Stomach (tissue), 9 donors: ENCODE data around the gene MIB1. TPM values are rescaled to one million over a fixed set of nuclear protein-coding genes. Genes with fewer than 3 reads are reported as not detected.
A peak's percentile ranks its signal among the peaks of the same experiment; 100 is the strongest.

ENCODE experiments used
- DNase-seq, 2 donors: peaks; one replicate each; pipeline versions ENCODE4 v3.0.0 to v3.0.0-alpha.2; 2013 to 2019
- H3K27ac ChIP-seq, 5 donors: fragments of 200-600 bp in 4 of 5; sonication (generic) in 4 of 5; one replicate each; pipeline ENCODE4 v1.5.1; 2013 to 2019; ENCODE audit warnings: mild to moderate bottlenecking in 1 of 5, moderate library complexity in 1 of 5
- H3K27me3 ChIP-seq, 3 donors: fragments of 200-600 bp; sonication (generic); one replicate each; pipeline ENCODE4 v1.5.1; 2017 to 2019; ENCODE audit warnings: mixed run types in 1 of 3
- H3K36me3 ChIP-seq, 4 donors: fragments of 200-600 bp; sonication (generic); 1 replicate in 3 of 4; 2 replicates in 1 of 4; pipeline ENCODE4 v1.5.1; 2016 to 2019
- H3K4me1 ChIP-seq, 4 donors: fragments of 200-600 bp; sonication (generic); one replicate each; pipeline ENCODE4 v1.5.1; 2016 to 2019
- H3K4me3 ChIP-seq, 4 donors: fragments of 200-600 bp; sonication (generic) in 3 of 4; one replicate each; pipeline ENCODE4 v1.5.1; 2016 to 2019; ENCODE audit warnings: mild to moderate bottlenecking in 1 of 4
- H3K9me3 ChIP-seq, 4 donors: fragments of 200-600 bp; sonication (generic); one replicate each; pipeline ENCODE4 v1.5.1; 2016 to 2019
- CTCF ChIP-seq, 7 experiments: fragments of 450-650 bp in 4 of 7; fragments of 200-600 bp in 3 of 7; sonication (generic) in 3 of 7; IDR thresholded peaks; one replicate each; pipeline ENCODE4 v1.5.1; 2016 to 2019; ENCODE audit warnings: antibody characterized with exemption in 7 of 7, control low read depth in 2 of 7, mild to moderate bottlenecking in 1 of 7
- EP300 ChIP-seq: sonication (generic); formaldehyde crosslinking; IDR thresholded peaks from one replicate; pipeline ENCODE4 v1.6.1; 2017; ENCODE audit warnings: antibody characterized with exemption
- POLR2A ChIP-seq, 4 donors: fragments of 450-650 bp; IDR thresholded peaks; one replicate each; pipeline ENCODE4 v1.6.1; 2016; ENCODE audit warnings: antibody characterized with exemption in 4 of 4, control low read depth in 2 of 4, mild to moderate bottlenecking in 1 of 4, moderate library complexity in 1 of 4
- POLR2AphosphoS5 ChIP-seq, 3 donors: sonication (generic); formaldehyde crosslinking; IDR thresholded peaks; one replicate each; pipeline ENCODE4 v1.6.1; 2016; ENCODE audit warnings: antibody characterized with exemption in 3 of 3
- WGBS, 5 donors: extraction: QIAGEN DNeasy Blood & Tissue Kit in 3 of 5; methylation state at CpG; one replicate each; pipeline versions ENCODE4 v1.1.5 to v1.1.7; 2013 to 2018; 5-methylcytosine and 5-hydroxymethylcytosine counted together
- intact Hi-C: fragments of 100-400 bp; cut with DNase I; formaldehyde crosslinking; loops from one replicate; pipeline ENCODE4 v1.15.1; 2023; ENCODE audit warnings: low total_unique reads
- polyA plus RNA-seq, 3 donors: library from polyadenylated mRNA; stranded (reverse); fragments of 200-250 nt; gene quantifications; one replicate each; pipeline ENCODE4 v1.2.3, GENCODE V29; 2013
- total RNA-seq, 5 donors: library from RNA; depleted of rRNA; stranded (reverse); fragments of >200 nt; gene quantifications; one replicate each; pipeline versions ENCODE4 v1.1.0 to v1.2.3, GENCODE V29; 2014 to 2016
- donor health status: healthy with polysubstance abuse.
- donor health status: Bipolar disorder and iron deficiency.
- donor health status: healthy.

The MIB1 gene
- total and polyA plus RNA-seq, 8 donors: 4.4 to 83.5 (median 13.1) TPM

DNA sequence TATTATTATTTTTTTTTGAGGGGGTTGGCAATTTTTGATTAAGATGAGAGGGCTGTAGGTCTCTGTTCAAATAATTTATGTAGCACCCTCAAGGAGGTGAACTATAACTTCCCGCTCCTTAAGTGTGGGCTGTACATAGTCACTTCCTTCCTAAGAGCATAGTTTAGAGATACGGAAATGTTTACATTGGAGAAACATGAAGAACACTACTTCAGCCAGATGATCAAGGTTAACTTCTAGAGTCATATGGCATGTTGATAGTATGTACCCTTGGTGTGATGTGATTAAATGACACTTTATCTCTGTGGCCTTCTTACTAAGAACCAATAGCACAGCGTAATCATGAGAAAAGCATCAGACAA, 93.7 kb downstream of the MIB1 start:
- Histone ChIP-seq H3K27me3 (no peaks in the 10 kb centered on the region), H3K4me1 (peaks cover 0 to 11% (median 2%) of the 10 kb centered on the region in 4 donors), H3K27ac (no peak overlapping the region), H3K9me3 (no peaks in the 10 kb centered on the region), H3K4me3 (no peak overlapping the region), H3K36me3 (peaks cover 0 to 15% (median 11%) of the 10 kb centered on the region in 4 donors)
- intact Hi-C loops: no loop called here
- no peak for TF ChIP-seq EP300
- TF ChIP-seq POLR2A (IDR thresholded peaks at IDR 0.05): no peak
- TF ChIP-seq POLR2AphosphoS5 (IDR thresholded peaks at IDR 0.05): no peak
- TF ChIP-seq CTCF (IDR thresholded peaks at IDR 0.05): no peak
- no peak for DNase-seq
- WGBS, 5 donors: 79 to 87% (median 84%) methylated on average over 3 of the region's 3 CpGs

- no peaks in the 10 kb centered on the region for H3K4me1 ChIP-seq
- no peak overlapping the region for H3K27ac ChIP-seq
- H3K9me3 ChIP-seq: no peaks in the 10 kb centered on the region
- no peaks in the 10 kb centered on the region for H3K27me3 ChIP-seq
- WGBS, 5 donors: 65 to 94% (median 78%) methylated on average over 1 of the region's 1 CpG
- DNase-seq: no peak
- TF ChIP-seq POLR2A (IDR thresholded peaks at IDR 0.05): no peak
- TF ChIP-seq EP300: no peak
- TF ChIP-seq CTCF (IDR thresholded peaks at IDR 0.05): no peak
- TF ChIP-seq POLR2AphosphoS5 (IDR thresholded peaks at IDR 0.05): no peak
- H3K36me3 ChIP-seq: peaks cover 5 to 69% (median 67%) of the 10 kb centered on the region in 4 donors
- no peak overlapping the region for H3K4me3 ChIP-seq
- intact Hi-C loops: no loop called here
These were observed 101.0 kb downstream of the MIB1 start for GRCh38 chr18:21841570-21841969.

- no peak for DNase-seq
- no peak for TF ChIP-seq EP300
- TF ChIP-seq POLR2A (IDR thresholded peaks at IDR 0.05): no peak
- TF ChIP-seq POLR2AphosphoS5 (IDR thresholded peaks at IDR 0.05): no peak
- no peak for TF ChIP-seq CTCF (IDR thresholded peaks at IDR 0.05)
- H3K4me3 ChIP-seq: no peak overlapping the region
- H3K9me3 ChIP-seq: no peaks in the 10 kb centered on the region
- no peaks in the 10 kb centered on the region for H3K27me3 ChIP-seq
- peaks cover 5 to 85% (median 82%) of the 10 kb centered on the region in 4 donors for H3K36me3 ChIP-seq
- H3K4me1 ChIP-seq: no peaks in the 10 kb centered on the region
- 83 to 93% (median 89%) methylated on average over 2 of the region's 2 CpGs for WGBS, 5 donors
- intact Hi-C loops: no loop called here
- H3K27ac ChIP-seq: no peak overlapping the region
These were observed 102.7 kb downstream of the MIB1 start for GRCh38 chr18:21843341-21843740.

- peak in 1 of 2 donors; percentile 26 for DNase-seq
- Histone ChIP-seq H3K27ac (no peak overlapping the region), H3K4me3 (no peak overlapping the region), H3K27me3 (no peaks in the 10 kb centered on the region), H3K4me1 (peaks cover 0 to 9% (median 3%) of the 10 kb centered on the region in 4 donors), H3K36me3 (peaks cover 0 to 39% (median 31%) of the 10 kb centered on the region in 4 donors), H3K9me3 (no peaks in the 10 kb centered on the region)
- TF ChIP-seq CTCF (IDR thresholded peaks at IDR 0.05) (no peak), POLR2AphosphoS5 (IDR thresholded peaks at IDR 0.05) (no peak), POLR2A (IDR thresholded peaks at IDR 0.05) (no peak), EP300 (no peak)
- 57 to 78% (median 67%) methylated on average over 5 of the region's 5 CpGs for WGBS, 5 donors
- intact Hi-C loops: no loop called here
These were observed 110.9 kb downstream of the MIB1 start for GRCh38 chr18:21851327-21851961.
